VCaP (cell line): ENCODE results near the gene PARVB.

ENCODE experiments used
- H3K27ac ChIP-seq: fragments of 450-650 bp; 2 replicates; pipeline ENCODE4 v1.5.1; 2017
- CTCF ChIP-seq: fragments of 450-650 bp; conservative IDR thresholded peaks from 2 replicates; pipeline ENCODE4 v1.5.1; 2017; ENCODE audit warnings: mild to moderate bottlenecking, moderate library complexity

PARVB gene

GRCh38 chr22:44091751-44092150 lies 67.6 kb downstream of the PARVB start:
- no peak for TF ChIP-seq CTCF
- no peak overlapping the region for H3K27ac ChIP-seq

DNA sequence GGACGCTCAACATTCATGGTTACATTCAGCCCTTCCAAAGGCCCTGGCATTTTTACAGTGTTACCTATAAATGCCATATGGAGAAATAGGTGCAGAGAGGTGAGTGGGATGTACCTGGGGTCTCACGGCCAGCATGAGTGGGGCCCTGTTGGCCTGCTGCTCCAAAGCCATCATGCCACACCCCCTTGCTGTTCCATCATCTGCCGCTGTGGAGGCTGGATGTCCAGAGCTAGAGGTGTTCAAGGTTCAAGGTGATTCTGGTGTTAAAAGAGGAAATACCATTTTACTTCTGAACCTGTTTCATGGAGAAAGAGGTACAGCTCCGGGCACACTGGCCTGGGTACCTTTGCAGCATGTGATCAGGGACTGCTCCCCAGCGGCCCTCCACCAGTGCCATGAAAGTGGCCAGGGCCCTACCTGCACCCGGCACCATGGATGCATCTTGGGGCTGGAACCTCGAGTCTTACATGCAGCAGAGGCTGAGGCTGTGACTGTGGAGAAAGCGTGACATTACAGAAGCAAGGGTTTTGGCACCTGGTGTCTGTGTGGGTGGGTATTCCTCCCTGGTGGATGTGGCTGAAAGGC lies 68.6 kb downstream of the PARVB start:
- no peak for TF ChIP-seq CTCF

DNA sequence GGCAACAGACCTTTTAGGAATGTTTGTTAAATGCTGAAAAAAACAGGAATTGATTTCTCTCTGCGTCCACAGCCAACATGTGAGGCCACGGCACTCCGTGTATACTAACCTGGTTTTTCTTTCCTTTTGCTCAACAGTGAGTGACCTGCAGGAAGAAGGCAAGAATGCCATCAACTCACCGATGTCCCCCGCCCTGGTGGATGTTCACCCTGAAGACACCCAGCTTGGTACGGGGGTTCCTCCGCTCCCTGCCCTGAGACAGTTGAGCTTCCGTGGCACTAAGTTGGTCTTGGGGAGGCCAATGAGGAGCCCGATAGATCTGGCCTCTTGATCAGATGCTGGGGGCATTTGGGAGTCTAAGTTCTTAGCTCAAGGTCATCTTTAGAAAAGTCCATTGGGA lies 69.7 kb downstream of the PARVB start:
- H3K27ac ChIP-seq: no peak overlapping the region
- no peak for TF ChIP-seq CTCF

More for the DNA sequence above, 68.6 kb downstream of the PARVB start:
- H3K27ac ChIP-seq: no peak overlapping the region

GRCh38 chr22:44094751-44095302 lies 70.7 kb downstream of the PARVB start:
- no peak overlapping the region for H3K27ac ChIP-seq
- TF ChIP-seq CTCF: no peak

DNA sequence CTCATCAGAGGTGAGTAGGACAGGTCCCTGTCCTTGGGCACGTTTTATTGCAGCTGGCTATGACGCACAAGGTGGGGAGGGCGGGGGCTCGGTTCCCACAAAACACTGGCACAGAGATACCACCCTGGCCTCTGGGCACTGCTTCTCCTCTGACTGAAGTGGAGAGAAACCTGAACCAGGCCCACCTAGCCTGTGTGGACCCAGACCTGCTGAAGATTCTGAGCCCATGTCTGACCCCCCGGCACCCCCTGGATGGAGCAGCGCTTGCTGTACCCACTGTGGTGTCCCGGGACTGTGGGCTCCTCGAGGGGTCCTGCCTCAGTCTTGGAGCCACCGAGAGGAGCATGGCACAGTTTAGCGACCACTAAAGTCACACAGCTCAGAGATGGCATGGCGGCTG lies 72.6 kb downstream of the PARVB start:
- no peak overlapping the region for H3K27ac ChIP-seq
- no peak for TF ChIP-seq CTCF

- no peak overlapping the region for H3K27ac ChIP-seq
These were observed 73.3 kb downstream of the PARVB start for GRCh38 chr22:44097263-44098020.

More at GRCh38 chr22:44097263-44098020, 73.3 kb downstream of the PARVB start:
- no peak for TF ChIP-seq CTCF
